ENCODE data around the gene BCKDHB.
"Not testable (repeated sequence)": the region's sequence is repeated elsewhere in the genome, so short reads cannot be mapped to it uniquely, and the experiment has no call there.

The BCKDHB gene

DNA sequence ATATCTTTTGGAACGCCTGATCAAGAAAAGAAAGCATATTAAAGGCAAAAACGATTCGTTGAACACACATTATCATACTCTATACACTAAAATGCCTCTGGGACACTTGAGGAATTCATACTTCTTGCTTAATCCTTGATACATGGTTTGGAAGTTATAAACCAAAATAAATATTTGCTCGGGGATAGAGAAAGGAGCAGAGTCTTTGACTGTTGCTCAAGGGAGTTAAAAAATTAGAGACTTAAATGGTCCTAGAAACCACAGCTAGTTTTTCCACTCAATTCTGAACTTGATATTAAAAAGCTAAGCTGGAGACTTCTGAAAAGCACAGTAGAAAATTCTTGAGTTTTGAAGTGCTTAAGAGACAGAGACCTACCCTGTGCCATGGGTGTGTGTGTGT, 98.9 kb downstream of the BCKDHB start:
- DNase-seq (ENCODE audit: low read depth, low spot score): no peak

DNA sequence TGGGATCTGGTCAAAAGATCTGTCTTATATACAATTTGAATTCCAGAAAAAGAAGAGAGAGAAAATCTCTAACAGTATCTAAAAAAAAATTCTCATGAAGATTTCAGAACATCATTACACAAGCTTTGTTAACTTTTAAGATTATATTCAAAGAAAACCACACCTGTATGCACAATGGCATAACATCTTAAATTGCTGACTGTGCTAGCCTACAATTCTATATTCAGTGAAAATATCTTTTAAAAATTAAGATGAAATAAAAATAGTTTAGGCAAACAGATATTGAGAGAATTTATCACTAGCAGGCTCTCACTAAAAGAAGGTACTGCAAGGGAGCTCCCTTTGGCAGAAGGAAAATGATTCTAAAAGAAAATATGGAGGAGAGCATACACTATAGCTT, 100.3 kb downstream of the BCKDHB start:
- no peak for DNase-seq (ENCODE audit: low read depth, low spot score)

DNA sequence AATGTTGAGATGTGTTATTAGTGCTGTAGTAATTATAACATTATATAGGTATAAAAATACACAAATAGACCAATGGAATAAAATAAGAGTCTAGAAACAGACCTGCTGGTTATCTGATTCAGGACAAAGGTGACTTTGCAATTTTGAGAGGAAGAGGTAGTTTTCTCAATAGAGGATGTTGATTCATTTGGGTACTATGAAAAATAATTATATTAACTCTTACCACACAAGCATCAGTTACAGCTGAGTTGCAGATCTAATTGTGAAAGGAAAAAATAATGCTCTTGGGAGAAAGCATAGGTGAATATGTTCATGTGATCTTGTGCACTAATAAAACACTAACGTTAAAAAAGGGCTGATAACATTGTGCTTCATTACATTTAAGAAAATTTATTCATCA, 103.0 kb downstream of the BCKDHB start:
- DNase-seq (ENCODE audit: low read depth, low spot score): no peak

DNA sequence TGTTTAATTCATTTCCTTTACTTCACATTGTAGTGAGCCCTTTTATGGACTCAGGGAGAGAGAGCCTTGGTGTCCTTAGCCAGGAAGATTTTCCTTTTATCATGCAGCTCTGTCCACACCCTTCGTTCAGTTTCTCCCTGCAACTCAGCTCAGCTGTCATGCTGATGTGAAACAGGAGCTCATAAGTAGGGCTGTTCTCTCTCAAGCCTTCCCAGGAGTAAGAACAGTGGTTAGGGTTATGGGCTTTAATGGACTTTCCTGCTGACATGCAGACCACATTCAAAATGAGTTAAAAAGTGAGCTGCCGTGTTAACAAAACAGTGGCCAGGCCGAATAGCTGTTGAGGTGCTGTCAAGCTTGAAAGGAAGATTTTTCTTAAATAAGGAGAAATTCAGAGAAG, 104.1 kb downstream of the BCKDHB start:
- DNase-seq (ENCODE audit: low read depth, low spot score): peak; percentile 42

DNA sequence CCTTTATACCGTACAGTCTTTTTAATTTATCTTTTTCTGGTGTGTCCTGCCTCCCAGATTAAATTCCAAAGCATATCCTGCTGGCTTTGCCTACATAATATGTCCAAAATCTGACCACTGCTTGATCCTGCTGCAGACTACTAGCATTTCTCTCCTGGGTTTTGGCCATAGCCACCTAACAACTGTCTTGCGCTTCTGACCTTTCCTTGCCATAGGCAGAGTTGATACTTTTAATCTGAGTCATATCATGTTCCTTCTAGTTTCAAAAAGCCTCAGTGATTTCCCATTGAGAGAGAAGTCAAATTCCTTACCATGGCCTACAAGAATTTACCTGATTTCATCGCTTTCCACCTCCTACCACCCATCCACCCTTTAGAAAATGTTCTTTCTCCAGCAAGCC, 104.8 kb downstream of the BCKDHB start:
- no peak for DNase-seq (ENCODE audit: low read depth, low spot score)

DNA sequence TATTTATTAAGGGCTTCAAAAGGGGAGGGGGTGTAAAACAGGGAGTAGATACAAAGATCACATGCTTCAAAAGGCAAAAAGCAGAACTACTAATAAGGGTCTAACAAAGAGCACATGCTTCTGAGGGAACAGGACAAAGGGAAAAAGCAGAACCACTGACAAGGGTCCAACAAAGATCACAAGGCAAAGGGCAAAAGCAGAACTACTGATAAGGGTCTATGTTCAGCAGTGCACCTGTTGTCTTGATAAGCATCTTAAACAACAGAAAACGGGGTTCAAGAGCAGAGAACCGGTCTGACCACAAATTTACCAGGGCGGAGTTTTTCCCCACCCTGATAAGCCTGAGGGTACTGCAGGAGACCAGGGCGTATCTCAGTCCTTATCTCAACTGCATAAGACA, 105.4 kb downstream of the BCKDHB start:
- not testable (repeated sequence) for DNase-seq (ENCODE audit: low read depth, low spot score)

DNA sequence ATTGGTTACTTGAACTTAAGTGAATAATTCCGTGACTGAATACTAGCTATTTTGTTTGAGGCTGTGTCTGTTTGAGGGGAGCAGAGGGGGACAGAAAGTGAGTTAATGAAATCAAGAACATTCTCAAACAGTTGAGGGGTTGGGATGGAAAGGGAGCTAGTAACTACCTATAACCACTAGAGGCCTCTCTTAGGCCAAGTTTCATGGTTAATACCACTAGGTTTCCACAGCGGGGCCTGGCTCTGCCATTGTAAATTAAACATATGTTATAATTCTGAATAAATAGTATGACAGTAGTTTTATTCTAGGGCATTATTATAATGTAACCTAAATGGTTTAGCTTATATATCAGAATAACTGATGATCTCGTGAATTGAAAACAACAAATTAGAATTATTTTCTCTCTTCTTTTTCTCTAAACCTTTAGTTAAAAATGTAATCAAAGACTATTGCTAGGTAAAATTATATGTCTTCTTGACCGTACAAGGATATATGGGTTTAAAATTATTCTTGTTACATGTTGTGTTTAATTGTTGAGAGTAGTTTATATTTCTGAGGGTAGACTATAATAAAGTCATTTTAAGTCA, 108.1 kb downstream of the BCKDHB start:
- DNase-seq (ENCODE audit: low read depth, low spot score): peak; percentile 72

DNA sequence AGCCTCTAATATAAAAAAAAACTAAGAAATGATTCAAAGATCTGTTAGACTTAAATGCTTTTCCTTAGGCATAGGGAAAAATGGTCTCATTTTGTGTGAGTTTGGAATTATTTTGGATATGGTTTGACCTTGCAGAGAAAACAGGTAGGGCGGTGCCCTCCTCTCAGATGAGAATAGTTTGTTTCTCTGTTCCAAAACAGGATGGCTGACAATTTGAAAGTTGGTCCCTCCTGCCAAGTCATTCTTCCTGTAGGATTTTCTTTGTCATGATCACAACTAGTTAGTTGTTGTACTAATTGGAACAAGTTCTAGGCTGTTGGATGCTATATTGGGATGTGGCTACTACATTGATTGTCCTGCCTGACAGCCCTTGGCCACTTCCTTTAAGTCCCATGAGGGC, 108.6 kb downstream of the BCKDHB start:
- DNase-seq (ENCODE audit: low read depth, low spot score): no peak

DNA sequence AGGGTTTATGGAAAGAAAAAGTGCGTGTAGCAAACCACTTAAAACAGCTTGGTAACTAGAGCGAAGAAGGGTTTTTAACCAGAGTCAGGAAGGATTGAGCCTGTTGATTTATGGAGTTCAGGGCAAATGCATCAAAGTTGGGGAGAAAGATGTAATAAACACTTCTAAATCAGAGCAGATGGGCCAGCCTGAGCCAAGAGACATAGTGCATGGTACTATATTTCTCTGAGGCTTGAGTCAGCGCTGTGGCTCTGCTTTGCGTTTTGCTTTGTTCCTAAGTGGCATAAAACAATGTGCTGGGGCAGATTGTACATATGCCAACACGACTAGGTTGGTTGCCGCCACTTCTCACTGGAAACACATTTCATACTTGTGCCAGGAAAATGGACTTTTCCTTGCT, 111.3 kb downstream of the BCKDHB start:
- no peak for DNase-seq (ENCODE audit: low read depth, low spot score)

DNA sequence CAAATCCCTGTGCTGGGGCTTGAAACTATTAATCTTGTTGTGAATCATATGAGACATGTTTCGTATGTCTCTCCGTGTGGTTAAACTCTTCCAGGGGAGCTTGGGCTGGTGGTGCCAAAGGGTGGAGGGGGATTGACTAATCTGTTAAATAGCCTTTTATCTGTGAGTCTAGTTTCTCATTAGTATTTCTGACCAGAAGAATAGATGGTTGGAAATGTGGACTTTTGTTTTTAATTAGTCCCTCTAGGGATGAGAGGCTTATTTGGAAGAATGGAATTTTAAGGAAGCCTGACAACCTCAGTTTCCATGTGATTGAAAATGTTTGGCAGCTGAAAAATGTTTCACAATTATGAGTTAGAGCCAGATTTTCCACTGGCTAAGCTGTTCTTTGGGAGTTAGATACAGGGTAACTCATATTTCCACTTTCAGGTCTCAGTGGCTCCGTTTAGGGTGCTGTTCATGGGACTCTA, 117.3 kb downstream of the BCKDHB start:
- DNase-seq (ENCODE audit: low read depth, low spot score): peak; percentile 48

DNA sequence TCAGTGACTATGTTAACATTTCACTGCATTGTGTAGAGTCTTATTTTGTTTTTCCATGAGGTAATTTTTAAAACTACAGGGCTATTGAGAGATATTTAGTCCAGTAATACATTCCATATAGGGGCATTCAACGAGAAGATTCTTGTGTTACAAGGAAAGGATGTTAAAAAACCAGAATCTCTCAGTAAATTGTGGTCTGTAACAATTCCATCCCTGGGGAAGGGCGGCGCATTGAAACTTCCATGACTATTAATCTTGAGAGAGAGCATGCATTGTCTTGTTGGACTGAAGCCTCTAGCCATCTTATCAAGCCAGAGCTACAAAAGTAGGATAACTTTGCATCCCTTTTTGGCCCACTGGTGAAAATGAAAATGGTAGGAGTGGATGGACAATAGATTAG, 119.7 kb downstream of the BCKDHB start:
- DNase-seq (ENCODE audit: low read depth, low spot score): no peak

DNA sequence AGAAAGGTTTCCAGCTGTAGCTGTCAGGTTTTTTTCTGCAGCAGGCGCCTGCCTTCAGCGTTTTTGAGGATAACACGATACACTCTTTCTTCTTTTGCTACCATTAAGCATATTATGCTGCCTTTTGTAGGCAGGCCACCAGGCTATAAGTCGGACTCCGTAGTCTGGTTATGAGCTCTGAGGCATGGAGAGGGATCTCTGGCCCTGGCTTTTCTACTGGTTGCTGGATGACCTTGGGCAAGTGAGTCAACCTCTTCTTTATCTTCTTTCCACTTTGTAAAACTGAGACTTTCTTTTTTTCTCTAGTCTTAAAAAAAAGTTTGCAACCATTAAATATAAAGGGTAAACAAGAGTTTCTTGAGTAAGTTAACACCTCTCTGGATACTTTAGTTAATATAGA, 120.2 kb downstream of the BCKDHB start:
- no peak for DNase-seq (ENCODE audit: low read depth, low spot score)

DNA sequence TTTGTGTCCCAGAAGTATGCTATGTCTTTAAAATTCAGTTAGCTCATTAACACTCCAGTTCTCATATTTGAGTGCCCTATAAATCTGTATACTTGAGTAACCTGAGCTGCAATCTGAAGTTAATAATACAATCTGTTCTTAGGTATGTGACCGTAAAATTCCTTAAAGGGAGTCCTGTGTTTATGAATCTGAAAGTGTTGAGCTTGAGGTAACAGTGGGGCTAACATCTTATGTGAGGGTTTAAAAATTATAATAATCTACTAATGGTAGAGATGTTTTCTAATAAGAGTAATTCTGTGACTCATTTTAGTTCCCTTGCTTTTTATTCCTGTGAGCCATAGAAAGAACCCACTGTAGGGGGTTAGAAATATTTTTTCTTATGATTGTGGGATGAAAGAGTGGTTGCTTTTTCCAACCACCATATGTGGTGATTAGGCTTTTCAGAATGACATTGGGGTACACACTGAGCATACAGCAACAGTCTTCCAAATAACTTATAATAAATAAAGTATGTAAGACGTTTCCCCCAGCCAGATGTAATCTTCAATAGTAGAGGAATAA, 121.2 kb downstream of the BCKDHB start:
- DNase-seq (ENCODE audit: low read depth, low spot score): peak; percentile 5

DNA sequence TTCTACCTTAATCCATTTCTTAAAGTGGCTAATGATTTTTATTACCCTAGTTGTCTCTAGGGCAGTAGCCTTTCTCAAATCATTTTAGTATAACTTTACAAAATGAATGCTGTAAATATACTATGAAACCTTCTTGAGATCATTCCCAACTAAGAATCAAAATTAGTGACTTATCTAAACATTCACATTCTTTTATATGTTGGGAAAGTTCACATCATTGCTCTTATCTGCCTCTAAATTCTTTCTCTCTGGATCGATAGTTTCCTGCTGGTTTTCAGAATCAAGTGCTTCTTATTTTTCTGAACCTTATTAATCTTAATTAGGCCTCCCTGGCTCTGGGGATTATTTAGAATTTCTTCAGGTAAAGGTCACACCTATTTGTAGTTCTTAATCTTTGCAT, 126.8 kb downstream of the BCKDHB start:
- no peak for DNase-seq (ENCODE audit: low read depth, low spot score)

DNA sequence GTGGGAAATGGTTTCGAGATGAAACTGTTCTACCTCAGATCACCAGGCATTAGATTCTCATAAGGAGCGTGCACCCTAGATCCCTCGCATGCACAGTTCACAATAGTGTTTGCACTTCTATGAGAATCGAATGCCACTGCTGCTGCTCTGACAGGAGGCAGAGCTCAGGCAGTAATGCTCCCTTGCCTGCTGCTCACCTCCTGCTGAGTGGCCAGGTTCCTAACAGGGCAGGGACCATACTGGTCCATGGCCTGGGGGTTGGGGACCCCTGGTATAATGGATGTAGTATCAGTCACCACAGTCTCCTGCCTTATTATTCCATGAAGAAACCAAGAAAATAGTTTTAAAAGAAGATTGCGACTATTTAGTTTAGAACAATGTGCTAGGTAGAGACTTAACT, 127.5 kb downstream of the BCKDHB start:
- no peak for DNase-seq (ENCODE audit: low read depth, low spot score)

DNA sequence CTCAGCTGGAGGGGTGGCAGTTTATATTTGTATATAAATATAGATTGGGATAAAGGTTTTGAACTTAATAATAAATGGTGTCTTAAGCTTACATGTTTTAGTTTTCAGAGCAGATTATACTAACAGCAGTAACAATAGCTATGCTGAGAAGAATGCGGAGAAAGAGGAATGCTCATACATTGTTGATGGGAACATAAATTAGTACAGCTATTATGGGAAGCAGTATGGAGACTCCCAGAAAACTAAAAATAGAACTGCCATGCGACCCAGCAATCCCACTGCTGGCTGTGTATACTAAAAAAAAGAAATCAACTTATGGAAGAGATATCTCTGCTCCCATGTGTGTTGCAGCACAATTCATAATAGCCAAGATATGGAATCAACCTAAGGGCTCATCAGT, 127.9 kb downstream of the BCKDHB start:
- no peak for DNase-seq (ENCODE audit: low read depth, low spot score)

DNA sequence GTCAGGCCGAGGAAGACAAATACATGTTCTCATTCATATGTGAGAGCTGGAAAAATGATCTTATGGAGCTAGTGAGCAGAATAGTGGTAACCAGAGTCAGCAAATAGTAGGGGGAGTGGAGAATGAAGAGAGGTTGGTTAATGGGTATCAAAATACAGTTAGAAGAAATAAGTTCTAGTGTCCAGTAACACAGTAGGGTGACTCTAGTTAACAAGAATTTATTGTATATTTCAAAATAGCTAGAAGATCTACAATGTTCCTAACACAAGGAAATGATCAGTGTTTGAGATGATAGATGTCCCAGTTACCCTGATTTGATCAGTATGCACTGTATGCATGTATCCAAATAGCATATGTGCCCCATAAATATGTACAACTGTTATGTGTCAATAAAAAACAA, 128.4 kb downstream of the BCKDHB start:
- no peak for DNase-seq (ENCODE audit: low read depth, low spot score)

DNA sequence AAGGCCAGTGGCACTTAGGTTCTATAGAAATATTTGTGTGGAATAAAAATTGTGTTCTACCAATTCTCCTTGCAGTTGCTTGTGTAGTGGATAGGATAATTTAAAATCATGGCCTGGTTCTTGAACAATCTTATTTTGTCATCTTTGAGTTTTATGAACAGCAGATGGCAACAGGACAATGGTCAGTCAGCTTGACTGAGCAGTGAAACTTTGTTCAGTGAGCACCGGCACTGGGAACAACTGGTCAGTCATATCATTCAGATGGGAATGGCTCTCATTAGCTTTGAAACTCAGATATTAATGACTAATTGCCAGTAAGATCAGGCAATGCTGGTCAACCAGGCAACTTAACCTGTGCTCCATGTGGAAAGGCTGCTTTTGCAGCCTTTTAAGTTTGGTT, 129.2 kb downstream of the BCKDHB start:
- no peak for DNase-seq (ENCODE audit: low read depth, low spot score)

DNA sequence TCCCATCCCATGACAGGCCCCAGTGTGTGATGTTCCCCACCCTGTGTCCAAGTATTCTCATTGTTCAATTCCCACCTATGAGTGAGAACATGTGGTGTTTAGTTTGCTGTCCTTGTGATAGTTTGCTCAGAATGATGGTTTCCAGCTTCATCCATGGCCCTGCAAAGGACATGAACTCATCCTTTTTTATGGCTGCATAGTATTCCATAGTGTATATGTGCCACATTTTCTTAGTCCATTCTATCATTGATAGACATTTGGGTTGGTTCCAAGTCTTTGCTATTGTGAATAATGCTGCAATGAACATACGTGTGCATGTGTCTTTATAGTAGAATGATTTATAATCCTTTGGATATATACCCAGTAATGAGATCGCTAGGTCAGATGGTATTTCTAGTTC, 132.3 kb downstream of the BCKDHB start:
- not testable (repeated sequence) for DNase-seq (ENCODE audit: low read depth, low spot score)

DNA sequence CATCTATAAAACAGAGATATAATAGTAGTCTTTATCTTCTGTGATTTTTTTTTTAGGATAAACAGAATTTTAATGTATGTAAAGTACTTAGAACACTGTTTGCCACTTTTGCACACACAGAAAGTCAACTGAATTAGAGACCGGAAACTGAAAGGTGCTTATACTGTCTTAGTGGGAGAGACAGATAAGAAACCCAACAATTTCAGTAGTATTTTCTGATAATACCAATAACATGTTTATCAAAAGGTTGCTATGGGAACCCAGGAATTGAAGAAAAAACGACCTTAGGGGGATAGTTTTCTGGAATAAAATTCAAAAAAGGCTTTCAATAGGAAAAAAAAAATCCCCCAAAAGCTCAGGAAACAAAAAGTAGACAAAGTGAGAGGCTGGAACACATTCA, 138.6 kb downstream of the BCKDHB start:
- DNase-seq (ENCODE audit: low read depth, low spot score): no peak

DNA sequence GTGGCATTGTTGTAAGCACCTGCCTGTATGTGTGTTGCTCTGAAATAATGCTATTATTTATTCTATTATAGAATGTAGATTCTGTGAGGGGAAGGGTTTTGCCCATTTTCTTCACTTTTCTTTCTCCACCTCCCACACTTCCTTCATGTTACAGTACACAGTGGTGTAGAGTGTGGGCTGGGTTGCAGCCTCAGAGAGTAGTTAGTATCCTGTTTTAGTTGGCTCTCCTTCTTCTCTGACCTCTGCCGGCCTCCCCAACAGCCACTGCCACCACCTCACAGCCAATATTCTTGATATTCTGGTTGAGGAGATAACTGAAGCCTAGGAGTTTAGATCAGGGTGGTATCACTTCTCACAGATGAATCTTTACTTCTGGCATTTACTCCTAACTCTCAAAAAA, 143.4 kb downstream of the BCKDHB start:
- no peak for DNase-seq (ENCODE audit: low read depth, low spot score)

DNA sequence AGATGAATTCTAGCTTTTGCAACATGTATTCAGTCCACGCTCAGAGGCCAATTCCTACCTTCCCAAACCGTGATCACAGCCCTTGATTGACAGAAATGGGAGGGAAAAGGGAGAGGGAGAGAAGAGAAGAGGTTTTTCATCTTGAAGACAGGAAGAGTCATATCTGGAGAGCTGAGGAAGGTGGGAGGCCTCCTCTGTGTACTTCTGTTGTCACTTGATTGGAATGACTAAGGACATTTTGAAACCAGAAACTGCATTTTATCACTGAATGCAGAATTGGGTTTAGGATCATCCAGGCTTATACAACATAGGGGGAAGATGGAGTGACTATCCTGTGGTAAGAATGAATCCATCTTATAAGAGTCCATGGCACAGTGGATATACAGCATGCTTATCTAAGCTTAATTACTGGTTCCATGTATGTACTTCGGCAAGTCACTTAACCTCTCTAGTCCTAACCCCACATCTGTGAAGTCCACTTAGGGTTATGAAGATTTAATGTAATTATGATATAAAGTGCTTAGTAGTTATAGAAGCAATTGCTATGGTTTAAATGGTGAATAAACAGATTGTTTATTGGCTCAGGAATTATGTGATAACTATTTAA, 144.0 kb downstream of the BCKDHB start:
- no peak for DNase-seq (ENCODE audit: low read depth, low spot score)

DNA sequence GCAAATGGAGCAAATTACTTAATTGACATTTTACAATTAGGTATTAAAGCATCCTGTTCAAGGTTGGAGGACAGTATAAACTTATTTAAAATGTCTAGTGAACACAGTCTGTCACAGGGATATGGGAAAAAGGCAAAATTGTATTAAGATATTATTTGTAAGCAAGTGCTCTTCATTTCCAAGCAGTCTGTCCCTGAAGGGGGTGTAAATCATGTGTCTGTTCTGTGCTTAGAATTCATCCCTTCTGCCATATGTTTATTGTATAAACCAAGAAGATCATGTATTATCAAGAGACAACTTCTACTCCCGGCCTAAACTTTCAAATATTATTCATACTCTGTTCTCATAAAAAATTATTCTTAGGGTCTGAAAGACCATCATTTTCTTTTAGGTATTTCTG, 144.8 kb downstream of the BCKDHB start:
- no peak for DNase-seq (ENCODE audit: low read depth, low spot score)

DNA sequence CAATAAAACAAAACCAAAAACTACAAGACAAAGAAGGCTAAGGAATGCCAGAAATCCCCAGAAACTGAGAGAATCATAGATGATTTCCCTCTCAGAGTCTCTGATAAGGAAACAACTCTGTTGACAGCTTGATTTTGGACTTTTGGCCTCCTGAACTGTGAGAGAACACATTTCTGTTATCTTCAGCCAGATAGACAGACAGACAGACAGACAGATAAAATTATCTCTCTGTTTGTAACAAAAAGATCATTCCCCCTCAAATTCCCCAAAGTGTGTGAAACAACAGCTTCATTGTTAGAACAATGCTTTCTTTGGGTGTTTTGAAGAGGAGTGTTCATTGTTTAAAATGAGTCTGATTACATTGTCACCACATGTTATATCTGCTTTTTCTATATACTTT, 148.2 kb downstream of the BCKDHB start:
- no peak for DNase-seq (ENCODE audit: low read depth, low spot score)
